ENCODE measurements around the gene DUS2. TPM values are rescaled to one million over a fixed set of nuclear protein-coding genes. Genes with fewer than 3 reads are reported as not detected.
A peak's percentile ranks its signal among the peaks of the same experiment; 100 is the strongest.
"Not testable (repeated sequence)": the region's sequence is repeated elsewhere in the genome, so short reads cannot be mapped to it uniquely, and the experiment has no call there.

Gene DUS2
- total RNA-seq, 4 donors from 2014 or later, result 4.5 to 9.6 (median 7.1) TPM

- Histone ChIP-seq H3K4me1 (peaks cover 75 to 80% of the 10 kb centered on the region in 2 donors), H3K27ac (peak overlapping the region; percentile 92 to 99 (median 97)), H3K4me3 (no peak overlapping the region), H3K36me3 (no peaks in the 10 kb centered on the region), H3K9me3 (no peaks in the 10 kb centered on the region), H3K27me3 (no peaks in the 10 kb centered on the region)
- TF ChIP-seq CTCF (IDR thresholded peaks at IDR 0.05 in 4 of 5, conservative IDR thresholded peaks at IDR 0.05 in 1 of 5), result no peak
- TF ChIP-seq POLR2A (IDR thresholded peaks at IDR 0.05), result no peak
- in situ Hi-C loops (cut with MboI; ENCODE audit: low sequenced_read_pairs in 4 of 4), result loop anchor here in 2 of 4 donors (5.0 to 25.0 kb wide), 2 partner anchors 137 to 247 kb away; no protein-coding TSS in a partner anchor
- ATAC-seq (no peak), DNase-seq (no peak)
- intact Hi-C loops (cut with DNase I; ENCODE audit: low total_unique reads), result no loop called here
Observed at GRCh38 chr16:68090130-68090529, 67.0 kb downstream of the DUS2 start.

- Histone ChIP-seq H3K9me3 (no peaks in the 10 kb centered on the region), H3K4me1 (peaks cover 79 to 83% of the 10 kb centered on the region in 2 donors), H3K36me3 (no peaks in the 10 kb centered on the region), H3K27me3 (no peaks in the 10 kb centered on the region), H3K27ac (peak overlapping the region; percentile 92 to 99 (median 97)), H3K4me3 (peak overlapping the region in 1 of 4 donors; percentile 24)
- no peak for TF ChIP-seq CTCF (IDR thresholded peaks at IDR 0.05 in 4 of 5, conservative IDR thresholded peaks at IDR 0.05 in 1 of 5)
- no peak for TF ChIP-seq POLR2A (IDR thresholded peaks at IDR 0.05)
- no peak for ATAC-seq
- DNase-seq, result no peak
- in situ Hi-C loops (cut with MboI; ENCODE audit: low sequenced_read_pairs in 4 of 4), result loop anchor here in 2 of 4 donors (5.0 to 25.0 kb wide), 2 partner anchors 137 to 247 kb away; no protein-coding TSS in a partner anchor
- intact Hi-C loops (cut with DNase I; ENCODE audit: low total_unique reads), result no loop called here
Observed at GRCh38 chr16:68090533-68090932, 67.4 kb downstream of the DUS2 start.

- intact Hi-C loops (cut with DNase I; ENCODE audit: low total_unique reads) (no loop called here), in situ Hi-C loops (cut with MboI; ENCODE audit: low sequenced_read_pairs in 4 of 4) (loop anchor here in 2 of 4 donors (5.0 to 25.0 kb wide), 2 partner anchors 136 to 246 kb away; no protein-coding TSS in a partner anchor)
- TF ChIP-seq POLR2A (IDR thresholded peaks at IDR 0.05) (peak in 1 of 2 donors; percentile 45), CTCF (IDR thresholded peaks at IDR 0.05 in 4 of 5, conservative IDR thresholded peaks at IDR 0.05 in 1 of 5) (no peak)
- H3K27me3 ChIP-seq, result no peaks in the 10 kb centered on the region
- H3K9me3 ChIP-seq, result no peaks in the 10 kb centered on the region
- no peaks in the 10 kb centered on the region for H3K36me3 ChIP-seq
- peak; percentile 67 to 70 for DNase-seq
- peak overlapping the region in 1 of 4 donors; percentile 24 for H3K4me3 ChIP-seq
- H3K4me1 ChIP-seq, result peaks cover 90 to 94% of the 10 kb centered on the region in 2 donors
- peak overlapping the region; percentile 92 to 99 (median 97) for H3K27ac ChIP-seq
- peak; percentile 72 to 77 for ATAC-seq
Observed at GRCh38 chr16:68091380-68092261, 68.5 kb downstream of the DUS2 start.

GRCh38 chr16:68092275-68092674 lies 69.2 kb downstream of the DUS2 start:
- H3K36me3 ChIP-seq; ATAC-seq; intact Hi-C loops (cut with DNase I; ENCODE audit: low total_unique reads); H3K4me3 ChIP-seq; DNase-seq; H3K27me3 ChIP-seq; H3K9me3 ChIP-seq: not testable (repeated sequence)
- Histone ChIP-seq H3K4me1 (peaks cover 90 to 94% of the 10 kb centered on the region in 2 donors), H3K27ac (peak overlapping the region; percentile 92 to 99 (median 97))
- in situ Hi-C loops (cut with MboI; ENCODE audit: low sequenced_read_pairs in 4 of 4), result loop anchor here in 2 of 4 donors (5.0 to 25.0 kb wide), 2 partner anchors 135 to 245 kb away; no protein-coding TSS in a partner anchor

Data from gastrocnemius medialis (tissue), 4 donors.